ENCODE results near the gene TRIM77. TPM values are rescaled to one million over a fixed set of nuclear protein-coding genes. Genes with fewer than 3 reads are reported as not detected.
"Not testable (repeated sequence)": the region's sequence is repeated elsewhere in the genome, so short reads cannot be mapped to it uniquely, and the experiment has no call there.

Gene TRIM77
- total RNA-seq, 1 donor from 2014 or later, result not detected

DNA sequence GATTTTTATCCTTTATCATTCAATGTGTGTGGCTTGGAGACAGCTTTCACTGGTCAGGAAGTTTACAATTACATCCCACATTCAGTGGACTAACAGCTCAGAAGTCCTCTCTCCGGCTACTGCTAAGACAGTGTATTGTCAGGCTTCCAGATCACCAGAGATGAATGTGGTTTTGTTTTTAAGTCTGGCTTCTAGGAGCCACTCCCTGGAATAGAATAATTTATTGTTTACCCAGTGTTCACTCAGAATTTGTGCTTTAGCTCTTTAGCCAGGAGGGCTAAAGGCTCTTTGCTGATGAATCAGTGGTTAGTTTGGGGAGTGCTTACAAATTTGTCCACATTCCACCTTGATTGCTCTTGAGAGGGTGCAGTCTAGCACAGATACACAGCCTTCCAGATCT, 26.5 kb downstream of the TRIM77 start:
- no peaks in the 10 kb centered on the region for H3K27me3 Mint-ChIP-seq (ENCODE audit: low read depth)
- no peak for DNase-seq (ENCODE audit: low read depth, low spot score)

DNA sequence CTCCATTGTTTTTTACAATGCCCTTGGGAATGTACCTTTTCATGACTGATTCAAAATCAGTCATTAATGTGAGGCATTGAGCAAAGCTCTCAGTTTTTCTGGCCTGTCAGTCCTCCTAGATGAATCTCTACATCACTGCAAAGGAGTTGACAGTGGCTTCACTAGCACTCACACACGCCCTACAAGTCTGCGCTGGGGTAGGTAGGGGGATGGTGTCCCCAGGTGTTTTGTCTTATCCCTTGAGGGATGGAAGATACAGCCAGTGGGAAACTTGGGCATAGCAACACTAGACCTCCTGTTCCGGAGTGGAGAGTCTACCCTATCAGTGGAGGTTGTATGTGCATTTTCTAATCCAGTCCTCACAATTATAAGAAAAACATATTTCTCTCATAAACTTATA, 27.0 kb downstream of the TRIM77 start:
- Mint-ChIP-seq H3K4me1 (peaks cover 8% of the 10 kb centered on the region), H3K36me3 (ENCODE audit: low read depth) (no peaks in the 10 kb centered on the region), H3K9me3 (no peaks in the 10 kb centered on the region), H3K4me3 (no peak overlapping the region), H3K27me3 (ENCODE audit: low read depth) (no peaks in the 10 kb centered on the region), H3K27ac (ENCODE audit: unreplicated experiment) (no peak overlapping the region)
- TF ChIP-seq, protein P1, sequence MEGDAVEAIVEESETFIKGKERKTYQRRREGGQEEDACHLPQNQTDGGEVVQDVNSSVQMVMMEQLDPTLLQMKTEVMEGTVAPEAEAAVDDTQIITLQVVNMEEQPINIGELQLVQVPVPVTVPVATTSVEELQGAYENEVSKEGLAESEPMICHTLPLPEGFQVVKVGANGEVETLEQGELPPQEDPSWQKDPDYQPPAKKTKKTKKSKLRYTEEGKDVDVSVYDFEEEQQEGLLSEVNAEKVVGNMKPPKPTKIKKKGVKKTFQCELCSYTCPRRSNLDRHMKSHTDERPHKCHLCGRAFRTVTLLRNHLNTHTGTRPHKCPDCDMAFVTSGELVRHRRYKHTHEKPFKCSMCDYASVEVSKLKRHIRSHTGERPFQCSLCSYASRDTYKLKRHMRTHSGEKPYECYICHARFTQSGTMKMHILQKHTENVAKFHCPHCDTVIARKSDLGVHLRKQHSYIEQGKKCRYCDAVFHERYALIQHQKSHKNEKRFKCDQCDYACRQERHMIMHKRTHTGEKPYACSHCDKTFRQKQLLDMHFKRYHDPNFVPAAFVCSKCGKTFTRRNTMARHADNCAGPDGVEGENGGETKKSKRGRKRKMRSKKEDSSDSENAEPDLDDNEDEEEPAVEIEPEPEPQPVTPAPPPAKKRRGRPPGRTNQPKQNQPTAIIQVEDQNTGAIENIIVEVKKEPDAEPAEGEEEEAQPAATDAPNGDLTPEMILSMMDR (conservative IDR thresholded peaks at IDR 0.05), result no peak
- DNase-seq (ENCODE audit: low read depth, low spot score), result no peak

More for the DNA sequence above, 26.5 kb downstream of the TRIM77 start:
- TF ChIP-seq, protein P1 (conservative IDR thresholded peaks at IDR 0.05), result no peak
- H3K4me1 Mint-ChIP-seq, result peaks cover 8% of the 10 kb centered on the region
- no peak overlapping the region for H3K27ac Mint-ChIP-seq (ENCODE audit: unreplicated experiment)
- H3K9me3 Mint-ChIP-seq, result no peaks in the 10 kb centered on the region
- H3K4me3 Mint-ChIP-seq, result no peak overlapping the region
- H3K36me3 Mint-ChIP-seq (ENCODE audit: low read depth), result no peaks in the 10 kb centered on the region

DNA sequence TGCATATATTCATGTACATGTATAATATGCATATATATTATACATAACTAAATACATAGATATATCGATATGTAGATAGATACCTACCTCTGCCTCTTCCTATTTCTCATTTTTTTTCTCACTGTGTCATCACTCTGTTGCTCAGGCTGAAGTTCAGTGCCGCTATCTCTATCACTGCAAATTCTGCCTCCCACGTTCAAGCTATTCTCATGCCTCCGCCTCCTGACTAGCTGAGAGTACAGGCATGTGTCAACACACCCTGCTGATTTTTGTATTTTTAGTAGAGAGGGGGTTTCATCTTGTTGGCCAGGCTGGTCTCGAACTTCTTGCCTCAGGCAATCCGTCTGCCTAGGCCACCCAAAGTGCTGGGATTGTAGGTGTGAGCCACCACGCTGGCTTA, 31.3 kb downstream of the TRIM77 start:
- H3K9me3 Mint-ChIP-seq; H3K27ac Mint-ChIP-seq (ENCODE audit: unreplicated experiment); H3K4me3 Mint-ChIP-seq; H3K36me3 Mint-ChIP-seq (ENCODE audit: low read depth); H3K27me3 Mint-ChIP-seq (ENCODE audit: low read depth); H3K4me1 Mint-ChIP-seq; DNase-seq (ENCODE audit: low read depth, low spot score): not testable (repeated sequence)

DNA sequence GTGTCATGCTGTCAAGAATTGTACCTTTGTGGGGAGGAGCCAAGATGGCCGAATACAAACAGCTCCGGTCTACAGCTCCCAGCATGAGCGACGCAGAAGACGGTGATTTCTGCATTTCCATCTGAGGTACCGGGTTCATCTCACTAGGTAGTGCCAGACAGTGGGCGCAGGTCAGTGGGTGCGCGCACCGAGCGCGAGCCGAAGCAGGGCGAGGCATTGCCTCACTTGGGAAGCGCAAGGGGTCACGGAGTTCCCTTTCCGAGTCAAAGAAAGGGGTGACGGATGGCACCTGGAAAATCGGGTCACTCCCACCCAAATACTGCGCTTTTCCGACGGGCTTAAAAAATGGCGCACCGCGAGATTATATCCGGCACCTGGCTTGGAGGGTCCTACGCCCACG, 34.1 kb downstream of the TRIM77 start:
- not testable (repeated sequence) for H3K9me3 Mint-ChIP-seq; H3K36me3 Mint-ChIP-seq (ENCODE audit: low read depth); DNase-seq (ENCODE audit: low read depth, low spot score); H3K4me3 Mint-ChIP-seq; H3K4me1 Mint-ChIP-seq; H3K27me3 Mint-ChIP-seq (ENCODE audit: low read depth)
- peak overlapping the region; percentile 62 for H3K27ac Mint-ChIP-seq (ENCODE audit: unreplicated experiment)

DNA sequence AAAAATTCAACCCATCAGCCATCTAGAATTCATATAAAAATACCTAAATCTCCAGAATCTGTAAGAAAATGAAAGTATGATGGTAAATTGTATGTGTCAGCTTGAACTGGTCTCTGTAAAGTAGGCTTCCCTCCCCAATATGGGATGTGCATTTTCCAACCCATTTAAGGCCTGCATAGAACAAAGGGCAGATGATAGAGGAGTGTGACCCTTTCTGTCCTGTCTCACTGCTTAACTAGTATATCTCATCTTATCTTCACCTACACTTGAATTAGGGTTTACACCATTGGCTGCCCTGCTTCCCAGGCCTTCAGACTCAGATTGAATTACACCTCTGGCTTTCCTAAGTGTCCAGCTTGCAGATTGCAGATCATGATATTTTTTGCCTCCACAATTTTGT, 40.7 kb downstream of the TRIM77 start:
- not testable (repeated sequence) for H3K36me3 Mint-ChIP-seq (ENCODE audit: low read depth)

More for the DNA sequence above, 40.7 kb downstream of the TRIM77 start:
- not testable (repeated sequence) for H3K27me3 Mint-ChIP-seq (ENCODE audit: low read depth); H3K9me3 Mint-ChIP-seq; DNase-seq (ENCODE audit: low read depth, low spot score); H3K27ac Mint-ChIP-seq (ENCODE audit: unreplicated experiment); H3K4me1 Mint-ChIP-seq; H3K4me3 Mint-ChIP-seq

Other genes with a start within 250 kb of the TRIM77 start
- 5.1 and 6.2 TPM in 2 replicates for gene NOX4, start 218.9 kb upstream of the TRIM77 start, total RNA-seq
- gene TRIM49, start 98.3 kb downstream of the TRIM77 start, total RNA-seq, result not detected in 2 replicates
- gene TRIM64B, start 168.2 kb downstream of the TRIM77 start, total RNA-seq, result not detected in 2 replicates
- not detected in 2 replicates for gene TRIM49D1, start 211.9 kb downstream of the TRIM77 start, total RNA-seq
- not detected in 2 replicates for gene TRIM49D2, start 213.8 kb downstream of the TRIM77 start, total RNA-seq

Data from neural crest cell (in vitro differentiated cells).